Duodenal mucosa (tissue), 2 donors: ENCODE measurements around the gene NUP133.
"Not testable (repeated sequence)": the region's sequence is repeated elsewhere in the genome, so short reads cannot be mapped to it uniquely, and the experiment has no call there.

Experiments used
- H3K27ac ChIP-seq: one replicate; pipeline ENCODE4 v1.7.0; 2013; ENCODE audit warnings: low read depth, low read length
- H3K27me3 ChIP-seq, 2 donors: one replicate each; pipeline ENCODE4 v1.7.0; 2013; ENCODE audit warnings: low read length in 2 of 2, control low read depth in 1 of 2; ENCODE audit not compliant: insufficient read depth in 2 of 2, control insufficient read depth in 1 of 2
- H3K36me3 ChIP-seq, 2 donors: one replicate each; pipeline ENCODE4 v1.7.0; 2013; ENCODE audit warnings: low read length in 2 of 2, control low read depth in 1 of 2; ENCODE audit not compliant: insufficient read depth in 2 of 2, control insufficient read depth in 1 of 2
- H3K4me1 ChIP-seq, 2 donors: one replicate each; pipeline ENCODE4 v1.7.0; 2013; ENCODE audit warnings: low read length in 2 of 2, control low read depth in 1 of 2; ENCODE audit not compliant: insufficient read depth in 2 of 2, control insufficient read depth in 1 of 2
- H3K4me3 ChIP-seq, 2 donors: one replicate each; pipeline ENCODE4 v1.7.0; 2013; ENCODE audit warnings: low read length in 2 of 2, low read depth in 1 of 2
- H3K9ac ChIP-seq, 2 donors: one replicate each; pipeline ENCODE4 v1.7.0; 2013; ENCODE audit warnings: low read length in 2 of 2, low read depth in 1 of 2
- H3K9me3 ChIP-seq, 2 donors: one replicate each; pipeline ENCODE4 v1.7.0; 2013; ENCODE audit warnings: low read length in 2 of 2, control low read depth in 1 of 2; ENCODE audit not compliant: control insufficient read depth in 1 of 2

Gene NUP133

GRCh38 chr1:229428256-229428655 is 79.9 kb downstream of the NUP133 start:
- Histone ChIP-seq H3K36me3 (no peaks in the 10 kb centered on the region), H3K9ac (no peak overlapping the region), H3K4me1 (peaks cover 5 to 8% of the 10 kb centered on the region in 2 donors), H3K9me3 (no peaks in the 10 kb centered on the region), H3K27ac (no peak overlapping the region), H3K4me3 (no peak overlapping the region), H3K27me3 (peaks cover 30 to 34% of the 10 kb centered on the region in 2 donors)

DNA sequence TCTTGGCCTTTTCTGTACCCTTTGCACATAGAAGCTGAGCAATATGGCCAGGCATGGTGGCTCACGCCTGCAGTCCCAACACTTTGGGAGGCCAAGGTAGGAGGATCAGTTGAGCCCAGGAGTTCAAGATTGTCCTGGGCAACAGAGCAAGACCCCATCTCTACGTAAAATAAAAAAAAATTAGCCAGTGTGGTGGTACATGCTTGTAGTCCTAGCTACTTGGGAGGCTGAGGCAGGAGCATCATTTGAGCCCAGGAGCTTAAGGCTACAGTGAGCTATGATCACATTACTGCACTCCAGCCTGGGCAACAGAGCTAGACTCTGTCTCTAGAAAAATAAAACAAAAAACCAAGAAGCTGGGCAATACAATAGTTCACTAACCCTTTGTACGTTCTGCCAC is 80.6 kb downstream of the NUP133 start:
- H3K9ac ChIP-seq, result no peak overlapping the region
- no peaks in the 10 kb centered on the region for H3K9me3 ChIP-seq
- H3K4me1 ChIP-seq, result peaks cover 5 to 8% of the 10 kb centered on the region in 2 donors
- no peak overlapping the region for H3K4me3 ChIP-seq
- H3K27ac ChIP-seq, result no peak overlapping the region
- H3K36me3 ChIP-seq, result no peaks in the 10 kb centered on the region
- peaks cover 23 to 27% of the 10 kb centered on the region in 2 donors for H3K27me3 ChIP-seq

GRCh38 chr1:229425564-229426159 is 82.5 kb downstream of the NUP133 start:
- Histone ChIP-seq H3K9me3 (no peaks in the 10 kb centered on the region), H3K4me3 (no peak overlapping the region), H3K9ac (no peak overlapping the region), H3K4me1 (no peaks in the 10 kb centered on the region), H3K36me3 (no peaks in the 10 kb centered on the region), H3K27ac (no peak overlapping the region), H3K27me3 (peaks cover 7 to 9% of the 10 kb centered on the region in 2 donors)

GRCh38 chr1:229420765-229421164 is 87.4 kb downstream of the NUP133 start:
- no peaks in the 10 kb centered on the region for H3K4me1 ChIP-seq
- H3K27ac ChIP-seq, result no peak overlapping the region
- no peaks in the 10 kb centered on the region for H3K9me3 ChIP-seq
- no peaks in the 10 kb centered on the region for H3K36me3 ChIP-seq
- no peaks in the 10 kb centered on the region for H3K27me3 ChIP-seq
- H3K4me3 ChIP-seq, result no peak overlapping the region
- no peak overlapping the region for H3K9ac ChIP-seq

GRCh38 chr1:229420224-229420623 is 87.9 kb downstream of the NUP133 start:
- Histone ChIP-seq H3K4me1 (no peaks in the 10 kb centered on the region), H3K9me3 (no peaks in the 10 kb centered on the region), H3K27me3 (no peaks in the 10 kb centered on the region)

DNA sequence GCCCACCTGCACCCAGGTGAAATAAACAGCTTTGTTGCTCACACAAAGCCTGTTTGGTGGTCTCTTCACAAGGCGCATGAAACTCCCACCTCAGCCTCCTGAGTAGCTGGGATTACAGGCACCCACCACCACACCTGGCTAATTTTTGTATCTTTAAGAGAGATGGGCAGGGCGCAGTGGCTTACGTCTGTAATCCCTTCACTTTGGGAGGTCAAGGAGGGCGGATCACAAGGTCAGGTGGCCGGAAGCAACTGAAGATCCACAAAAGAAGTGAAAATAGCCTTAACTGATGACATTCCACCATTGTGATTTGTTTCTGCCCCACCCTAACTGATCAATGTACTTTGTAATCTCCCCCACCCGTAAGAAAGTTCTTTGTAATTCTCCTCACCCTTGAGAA is 89.6 kb downstream of the NUP133 start:
- H3K36me3 ChIP-seq, H3K4me1 ChIP-seq, H3K27ac ChIP-seq, H3K27me3 ChIP-seq, H3K9ac ChIP-seq, H3K9me3 ChIP-seq, H3K4me3 ChIP-seq: not testable (repeated sequence)

More at GRCh38 chr1:229420224-229420623, 87.9 kb downstream of the NUP133 start:
- Histone ChIP-seq H3K9ac (no peak overlapping the region), H3K27ac (no peak overlapping the region), H3K36me3 (no peaks in the 10 kb centered on the region), H3K4me3 (no peak overlapping the region)

GRCh38 chr1:229412810-229413209 is 95.3 kb downstream of the NUP133 start:
- not testable (repeated sequence) for H3K27ac ChIP-seq

GRCh38 chr1:229412056-229412455 is 96.1 kb downstream of the NUP133 start:
- H3K4me1 ChIP-seq, result peaks cover 20 to 34% of the 10 kb centered on the region in 2 donors
- H3K27ac ChIP-seq, result no peak overlapping the region
- no peaks in the 10 kb centered on the region for H3K36me3 ChIP-seq
- H3K4me3 ChIP-seq, result no peak overlapping the region
- peaks cover 19 to 24% of the 10 kb centered on the region in 2 donors for H3K27me3 ChIP-seq
- H3K9ac ChIP-seq, result no peak overlapping the region
- H3K9me3 ChIP-seq, result no peaks in the 10 kb centered on the region

More at GRCh38 chr1:229412810-229413209, 95.3 kb downstream of the NUP133 start:
- Histone ChIP-seq H3K4me1 (peaks cover 20 to 27% of the 10 kb centered on the region in 2 donors), H3K27me3 (peaks cover 12 to 17% of the 10 kb centered on the region in 2 donors)
- not testable (repeated sequence) for H3K9ac ChIP-seq, H3K4me3 ChIP-seq, H3K9me3 ChIP-seq, H3K36me3 ChIP-seq

DNA sequence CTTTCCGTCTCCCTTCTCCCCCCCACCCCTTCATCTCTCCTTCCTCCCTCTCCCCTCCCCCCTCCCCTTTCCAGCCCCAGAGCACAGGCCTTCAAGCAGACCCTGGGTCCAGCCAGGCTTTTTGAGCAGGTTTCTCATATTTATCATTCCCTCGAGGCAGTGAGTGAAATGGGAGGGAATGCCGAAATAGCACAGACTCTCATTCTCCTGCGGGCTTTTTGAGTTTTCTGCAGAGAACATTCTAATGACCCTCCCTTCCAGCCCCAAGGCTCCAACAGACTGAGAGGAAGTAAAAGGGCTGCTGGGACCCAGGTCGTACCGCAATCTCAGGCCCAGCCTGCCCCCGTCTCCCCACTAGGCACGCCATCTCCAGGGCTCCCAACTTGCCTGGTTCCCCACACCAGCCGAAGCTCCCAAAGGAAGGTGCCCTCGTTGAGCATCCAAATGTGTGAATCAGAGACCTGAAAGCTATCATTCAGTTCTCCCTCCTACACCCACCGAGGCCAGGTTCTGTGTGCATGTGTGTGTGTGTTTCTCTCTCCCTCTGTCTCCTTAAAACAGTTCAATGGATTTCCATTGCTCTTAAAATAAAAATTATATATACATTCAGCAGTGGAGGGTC is 96.6 kb downstream of the NUP133 start:
- Histone ChIP-seq H3K27me3 (peaks cover 24 to 29% of the 10 kb centered on the region in 2 donors), H3K36me3 (no peaks in the 10 kb centered on the region), H3K9me3 (no peaks in the 10 kb centered on the region), H3K4me3 (no peak overlapping the region), H3K4me1 (peaks cover 20 to 35% of the 10 kb centered on the region in 2 donors), H3K27ac (no peak overlapping the region), H3K9ac (no peak overlapping the region)

DNA sequence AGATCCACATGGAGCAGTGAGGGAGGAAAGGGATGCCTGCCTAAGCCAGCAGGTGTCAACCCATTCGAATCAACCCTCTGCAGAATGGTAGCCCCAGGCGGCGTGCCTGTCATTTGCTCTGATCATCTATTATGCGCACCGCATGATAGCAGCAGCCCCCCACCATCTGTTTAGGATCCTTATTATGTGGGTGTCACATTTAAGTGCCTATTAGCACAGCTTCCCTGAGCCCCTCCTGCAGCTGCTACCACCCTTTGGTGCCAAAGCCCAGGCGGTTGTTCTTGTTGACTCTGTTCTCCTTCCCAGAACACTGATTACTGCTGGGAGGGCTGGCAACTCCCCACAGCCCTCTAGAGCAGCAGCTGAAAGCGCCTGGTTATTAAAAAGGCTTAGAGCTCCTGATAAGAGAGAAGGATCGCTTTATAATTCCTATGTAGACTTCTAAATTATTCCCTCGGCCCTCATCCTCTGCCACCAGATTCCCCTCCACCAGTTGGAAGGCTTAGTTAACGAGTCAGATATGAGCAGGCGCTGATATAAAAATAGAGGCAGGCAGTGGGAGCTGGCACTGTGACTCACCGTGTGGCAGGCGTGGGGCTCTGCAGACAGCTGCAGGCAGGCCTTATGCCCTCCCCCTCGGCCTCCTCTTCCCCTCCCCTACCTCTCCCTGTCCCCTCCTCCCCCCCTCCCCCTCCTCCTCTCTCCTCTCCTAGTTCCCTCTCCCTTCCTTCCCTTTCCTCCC is 97.3 kb downstream of the NUP133 start:
- no peak overlapping the region for H3K27ac ChIP-seq
- peak overlapping the region in 1 of 2 donors; percentile 54 for H3K4me3 ChIP-seq
- peaks cover 26 to 32% of the 10 kb centered on the region in 2 donors for H3K27me3 ChIP-seq

More for the DNA sequence above, 97.3 kb downstream of the NUP133 start:
- no peaks in the 10 kb centered on the region for H3K36me3 ChIP-seq
- no peaks in the 10 kb centered on the region for H3K9me3 ChIP-seq
- peaks cover 20 to 35% of the 10 kb centered on the region in 2 donors for H3K4me1 ChIP-seq
- no peak overlapping the region for H3K9ac ChIP-seq
